GM23338 (cell line): Measurements from ENCODE around the gene MET. TPM values are rescaled to one million over a fixed set of nuclear protein-coding genes. Genes with fewer than 3 reads are reported as not detected.

ENCODE experiments used
- ATAC-seq: fragments of 200-7000 bp; cut with Tn5 transposase; 3 replicates; pipeline ENCODE4 v1.9.1; 2020
- DNase-seq: peaks from one replicate; pipeline ENCODE4 v3.0.0-alpha.2; 2015; ENCODE audit warnings: low spot score
- H2AFZ ChIP-seq: fragments of 200-600 bp; sonication (generic); 2 replicates; pipeline ENCODE4 v1.8.0; 2016; ENCODE audit warnings: antibody characterized with exemption, mild to moderate bottlenecking, moderate library complexity
- H3F3A ChIP-seq: fragments of 200-600 bp; sonication (generic); replicated peaks from 2 replicates; pipeline ENCODE4 v1.8.0; 2017; ENCODE audit warnings: antibody characterized with exemption, mixed run types, low read depth
- H3K27ac ChIP-seq: fragments of 200-600 bp; sonication (generic); 2 replicates; pipeline ENCODE4 v1.6.1; 2016; ENCODE audit warnings: low read depth
- H3K27me3 ChIP-seq: fragments of 200-600 bp; sonication (generic); 2 replicates; pipeline ENCODE4 v1.8.0; 2016; ENCODE audit warnings: mild to moderate bottlenecking, mixed run types, moderate library complexity; ENCODE audit not compliant: insufficient read depth
- H3K36me3 ChIP-seq: fragments of 200-600 bp; sonication (generic); 2 replicates; pipeline ENCODE4 v1.8.0; 2016; ENCODE audit warnings: mild to moderate bottlenecking; ENCODE audit not compliant: insufficient read depth
- H3K4me1 ChIP-seq: fragments of 200-600 bp; sonication (generic); 2 replicates; pipeline ENCODE4 v1.8.0; 2016; ENCODE audit warnings: mild to moderate bottlenecking, moderate library complexity; ENCODE audit not compliant: insufficient read depth
- H3K4me2 ChIP-seq: fragments of 200-600 bp; sonication (generic); 2 replicates; pipeline ENCODE4 v1.7.1; 2017; ENCODE audit warnings: mixed run types
- H3K4me3 ChIP-seq: fragments of 200-600 bp; sonication (generic); 2 replicates; pipeline ENCODE4 v1.6.1; 2016; ENCODE audit warnings: mixed run types
- H3K79me2 ChIP-seq: fragments of 200-600 bp; sonication (generic); replicated peaks from 2 replicates; pipeline ENCODE4 v1.8.0; 2017; ENCODE audit warnings: mild to moderate bottlenecking; ENCODE audit not compliant: insufficient read depth
- H3K9me2 ChIP-seq: fragments of 200-600 bp; sonication (generic); 2 replicates; pipeline ENCODE4 v1.8.0; 2017; ENCODE audit not compliant: insufficient read depth
- H4K20me1 ChIP-seq: fragments of 200-600 bp; sonication (generic); replicated peaks from 2 replicates; pipeline ENCODE4 v1.8.0; 2017; ENCODE audit warnings: mild to moderate bottlenecking; ENCODE audit not compliant: insufficient read depth
- H3K27ac Mint-ChIP-seq: 2 replicates; pipeline ENCODE4 v1.8.0; 2020; ENCODE audit warnings: inconsistent platforms, mild to moderate bottlenecking, moderate library complexity, mixed read lengths
- H3K27me3 Mint-ChIP-seq: 3 replicates; pipeline ENCODE4 v1.8.0; 2022; ENCODE audit warnings: low read depth, mild to moderate bottlenecking, moderate library complexity, mixed read lengths, inconsistent platforms; ENCODE audit not compliant: insufficient read depth, poor library complexity
- H3K36me3 Mint-ChIP-seq: 3 replicates; pipeline ENCODE4 v1.8.0; 2021; ENCODE audit warnings: low read depth, mild to moderate bottlenecking, inconsistent platforms, moderate library complexity, mixed read lengths
- H3K4me1 Mint-ChIP-seq: 3 replicates; pipeline ENCODE4 v1.8.0; 2020; ENCODE audit warnings: mild to moderate bottlenecking, inconsistent platforms, mixed read lengths
- H3K4me3 Mint-ChIP-seq: 3 replicates; pipeline ENCODE4 v1.8.0; 2021; ENCODE audit warnings: moderate library complexity, mild to moderate bottlenecking, inconsistent platforms, mixed read lengths
- H3K9me3 Mint-ChIP-seq: 3 replicates; pipeline ENCODE4 v1.8.0; 2020; ENCODE audit warnings: moderate library complexity, mild to moderate bottlenecking, inconsistent platforms, mixed read lengths
- EZH2 ChIP-seq: fragments of 200-600 bp; sonication (generic); IDR thresholded peaks from one replicate; pipeline ENCODE4 v1.8.0; 2017; ENCODE audit warnings: antibody characterized with exemption, mild to moderate bottlenecking, low read depth; ENCODE audit not compliant: unreplicated experiment
- EZH2phosphoT487 ChIP-seq: fragments of 200-600 bp; sonication (generic); IDR thresholded peaks from one replicate; pipeline ENCODE4 v1.8.1; 2018; ENCODE audit warnings: antibody characterized with exemption; ENCODE audit not compliant: unreplicated experiment
- JUNB ChIP-seq: IDR thresholded peaks from one replicate; pipeline ENCODE4 v1.6.1; 2016; ENCODE audit warnings: antibody characterized with exemption; ENCODE audit not compliant: unreplicated experiment
- NANOG ChIP-seq: IDR thresholded peaks from 2 replicates; pipeline ENCODE4 v1.6.1; 2016; ENCODE audit warnings: antibody characterized with exemption, borderline replicate concordance
- POLR2AphosphoS5 ChIP-seq: IDR thresholded peaks from 2 replicates; pipeline ENCODE4 v1.6.1; 2016; ENCODE audit warnings: antibody characterized with exemption, low read depth
- STAT1 ChIP-seq: IDR thresholded peaks from one replicate; pipeline ENCODE4 v1.6.1; 2016; ENCODE audit warnings: antibody characterized with exemption; ENCODE audit not compliant: unreplicated experiment
- ZNF114 ChIP-seq: fragments of 250-450 bp; sonication (Bioruptor Pico); IDR thresholded peaks from 2 replicates; pipeline ENCODE4 v1.5.0; 2020; ENCODE audit warnings: mild to moderate bottlenecking, moderate library complexity
- ZNF331 ChIP-seq: fragments of 250-450 bp; sonication (Bioruptor Pico); IDR thresholded peaks from 2 replicates; pipeline ENCODE4 v1.5.0; 2020; ENCODE audit warnings: low read depth, mild to moderate bottlenecking, moderate library complexity
- polyA plus RNA-seq: library from polyadenylated mRNA; unstranded; fragments of >200 nt; fragmentation: Nextera tagmentation; extraction: Ambion mirVana; gene quantifications from 2 replicates; pipeline ENCODE4 v1.2.1, GENCODE V29; 2016
- total RNA-seq: library from RNA; depleted of rRNA; stranded (reverse); fragments of >200 nt; shearing (Covaris generic); gene quantifications from 2 replicates; pipeline ENCODE4 v1.2.3, GENCODE V29; 2014
- TF ChIP-seq, protein P1 (sequence below): IDR thresholded peaks from 2 replicates; pipeline ENCODE4 v1.6.1; 2016; ENCODE audit warnings: antibody characterized with exemption
- TF ChIP-seq, protein P2 (sequence below): IDR thresholded peaks from one replicate; pipeline ENCODE4 v1.6.1; 2018; ENCODE audit warnings: antibody characterized with exemption; ENCODE audit not compliant: unreplicated experiment
- TF ChIP-seq, protein P3 (sequence below), 2 experiments: fragments of 200-600 bp in 1 of 2; sonication (generic) in 1 of 2; conservative IDR thresholded peaks; 2 replicates each; pipeline versions ENCODE4 v1.5.1 to v1.6.1; 2016 to 2017; ENCODE audit warnings: antibody characterized with exemption in 2 of 2, low read depth in 2 of 2, mild to moderate bottlenecking in 2 of 2, moderate library complexity in 1 of 2

MET gene
- total and polyA plus RNA-seq, 2 experiments from 2014 or later = 4.8 to 23.1 TPM

DNA sequence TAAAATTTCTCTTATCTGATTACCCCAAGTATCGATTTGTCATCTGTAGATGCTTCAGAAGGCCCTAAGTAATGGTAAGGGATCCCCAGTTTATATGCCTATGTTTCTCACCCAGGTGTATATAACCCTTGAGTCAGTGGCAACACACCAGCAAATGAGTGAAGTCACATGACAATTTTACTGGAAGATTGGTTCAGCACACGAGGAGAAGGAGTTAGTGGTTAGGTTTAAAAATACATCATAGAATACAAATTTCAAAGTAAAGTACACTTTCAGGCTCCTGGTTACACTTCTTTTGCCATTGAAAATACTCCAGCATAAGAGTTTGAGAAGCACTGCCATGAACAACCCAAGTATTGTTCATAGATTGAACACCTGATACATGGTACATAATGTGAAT, 160.7 kb downstream of the MET start (continued):
- TF ChIP-seq, protein P1, sequence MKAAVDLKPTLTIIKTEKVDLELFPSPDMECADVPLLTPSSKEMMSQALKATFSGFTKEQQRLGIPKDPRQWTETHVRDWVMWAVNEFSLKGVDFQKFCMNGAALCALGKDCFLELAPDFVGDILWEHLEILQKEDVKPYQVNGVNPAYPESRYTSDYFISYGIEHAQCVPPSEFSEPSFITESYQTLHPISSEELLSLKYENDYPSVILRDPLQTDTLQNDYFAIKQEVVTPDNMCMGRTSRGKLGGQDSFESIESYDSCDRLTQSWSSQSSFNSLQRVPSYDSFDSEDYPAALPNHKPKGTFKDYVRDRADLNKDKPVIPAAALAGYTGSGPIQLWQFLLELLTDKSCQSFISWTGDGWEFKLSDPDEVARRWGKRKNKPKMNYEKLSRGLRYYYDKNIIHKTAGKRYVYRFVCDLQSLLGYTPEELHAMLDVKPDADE = no peak
- TF ChIP-seq, protein P2, sequence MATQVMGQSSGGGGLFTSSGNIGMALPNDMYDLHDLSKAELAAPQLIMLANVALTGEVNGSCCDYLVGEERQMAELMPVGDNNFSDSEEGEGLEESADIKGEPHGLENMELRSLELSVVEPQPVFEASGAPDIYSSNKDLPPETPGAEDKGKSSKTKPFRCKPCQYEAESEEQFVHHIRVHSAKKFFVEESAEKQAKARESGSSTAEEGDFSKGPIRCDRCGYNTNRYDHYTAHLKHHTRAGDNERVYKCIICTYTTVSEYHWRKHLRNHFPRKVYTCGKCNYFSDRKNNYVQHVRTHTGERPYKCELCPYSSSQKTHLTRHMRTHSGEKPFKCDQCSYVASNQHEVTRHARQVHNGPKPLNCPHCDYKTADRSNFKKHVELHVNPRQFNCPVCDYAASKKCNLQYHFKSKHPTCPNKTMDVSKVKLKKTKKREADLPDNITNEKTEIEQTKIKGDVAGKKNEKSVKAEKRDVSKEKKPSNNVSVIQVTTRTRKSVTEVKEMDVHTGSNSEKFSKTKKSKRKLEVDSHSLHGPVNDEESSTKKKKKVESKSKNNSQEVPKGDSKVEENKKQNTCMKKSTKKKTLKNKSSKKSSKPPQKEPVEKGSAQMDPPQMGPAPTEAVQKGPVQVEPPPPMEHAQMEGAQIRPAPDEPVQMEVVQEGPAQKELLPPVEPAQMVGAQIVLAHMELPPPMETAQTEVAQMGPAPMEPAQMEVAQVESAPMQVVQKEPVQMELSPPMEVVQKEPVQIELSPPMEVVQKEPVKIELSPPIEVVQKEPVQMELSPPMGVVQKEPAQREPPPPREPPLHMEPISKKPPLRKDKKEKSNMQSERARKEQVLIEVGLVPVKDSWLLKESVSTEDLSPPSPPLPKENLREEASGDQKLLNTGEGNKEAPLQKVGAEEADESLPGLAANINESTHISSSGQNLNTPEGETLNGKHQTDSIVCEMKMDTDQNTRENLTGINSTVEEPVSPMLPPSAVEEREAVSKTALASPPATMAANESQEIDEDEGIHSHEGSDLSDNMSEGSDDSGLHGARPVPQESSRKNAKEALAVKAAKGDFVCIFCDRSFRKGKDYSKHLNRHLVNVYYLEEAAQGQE = no peak
- TF ChIP-seq EZH2 = no peak

DNA sequence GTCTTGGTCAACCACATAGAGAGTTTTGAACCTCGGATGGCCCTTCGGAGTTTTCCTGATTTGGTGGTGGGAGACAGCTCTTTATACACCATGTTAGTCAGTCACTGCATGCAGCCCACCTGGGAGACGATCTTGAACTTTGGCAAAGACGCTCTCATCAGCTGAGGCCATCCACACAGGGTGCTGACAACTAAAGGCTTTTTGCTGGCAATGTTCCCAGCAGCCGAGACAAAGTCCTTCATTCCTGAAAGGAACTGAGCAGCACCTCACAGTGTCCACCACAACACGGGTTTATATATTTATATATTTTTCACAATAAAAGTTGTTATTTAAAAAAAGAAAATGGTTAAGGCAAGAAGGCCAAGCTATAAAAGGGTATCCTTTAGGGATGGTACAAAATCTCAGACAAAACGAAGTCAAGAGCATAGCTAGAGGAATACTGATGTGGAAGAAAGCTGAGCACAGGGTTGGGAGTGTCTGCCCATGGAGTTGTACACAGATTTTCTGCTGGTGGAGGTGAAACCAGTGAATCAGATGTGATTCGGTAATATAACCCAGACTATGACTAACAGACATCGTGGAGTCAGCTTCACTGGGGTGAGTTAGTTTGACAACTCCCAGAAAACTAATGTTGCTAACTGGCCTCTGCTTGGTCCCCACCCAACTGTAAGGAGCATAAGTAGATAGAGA, 163.0 kb downstream of the MET start:
- Histone ChIP-seq H3K27me3 (no peaks in the 10 kb centered on the region), H3K4me1 (no peaks in the 10 kb centered on the region), H3K27ac (no peak overlapping the region), H4K20me1 (no peaks in the 10 kb centered on the region), H2AFZ (no peak overlapping the region), H3K4me2 (no peak overlapping the region), H3K36me3 (no peaks in the 10 kb centered on the region), H3K79me2 (no peaks in the 10 kb centered on the region), H3F3A (no peaks in the 10 kb centered on the region), H3K4me3 (no peak overlapping the region), H3K9me2 (no peaks in the 10 kb centered on the region)
- Mint-ChIP-seq H3K27ac (no peak overlapping the region), H3K27me3 (peaks cover 2% of the 10 kb centered on the region), H3K4me3 (no peak overlapping the region), H3K9me3 (no peaks in the 10 kb centered on the region), H3K36me3 (no peaks in the 10 kb centered on the region), H3K4me1 (peaks cover 2% of the 10 kb centered on the region; the same call in 1 of the 3 replicates)
- ATAC-seq (no peak), DNase-seq (no peak)
- TF ChIP-seq NANOG = no peak
- TF ChIP-seq STAT1 = no peak
- TF ChIP-seq, protein P1 = no peak
- TF ChIP-seq POLR2AphosphoS5 = no peak
- TF ChIP-seq, protein P3, sequence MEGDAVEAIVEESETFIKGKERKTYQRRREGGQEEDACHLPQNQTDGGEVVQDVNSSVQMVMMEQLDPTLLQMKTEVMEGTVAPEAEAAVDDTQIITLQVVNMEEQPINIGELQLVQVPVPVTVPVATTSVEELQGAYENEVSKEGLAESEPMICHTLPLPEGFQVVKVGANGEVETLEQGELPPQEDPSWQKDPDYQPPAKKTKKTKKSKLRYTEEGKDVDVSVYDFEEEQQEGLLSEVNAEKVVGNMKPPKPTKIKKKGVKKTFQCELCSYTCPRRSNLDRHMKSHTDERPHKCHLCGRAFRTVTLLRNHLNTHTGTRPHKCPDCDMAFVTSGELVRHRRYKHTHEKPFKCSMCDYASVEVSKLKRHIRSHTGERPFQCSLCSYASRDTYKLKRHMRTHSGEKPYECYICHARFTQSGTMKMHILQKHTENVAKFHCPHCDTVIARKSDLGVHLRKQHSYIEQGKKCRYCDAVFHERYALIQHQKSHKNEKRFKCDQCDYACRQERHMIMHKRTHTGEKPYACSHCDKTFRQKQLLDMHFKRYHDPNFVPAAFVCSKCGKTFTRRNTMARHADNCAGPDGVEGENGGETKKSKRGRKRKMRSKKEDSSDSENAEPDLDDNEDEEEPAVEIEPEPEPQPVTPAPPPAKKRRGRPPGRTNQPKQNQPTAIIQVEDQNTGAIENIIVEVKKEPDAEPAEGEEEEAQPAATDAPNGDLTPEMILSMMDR (conservative IDR thresholded peaks at IDR 0.05; ENCODE audit: low read depth in 2 of 2) = no peak
- TF ChIP-seq EZH2 = no peak
- TF ChIP-seq ZNF331 (CRISPR knock-in tag) = no peak
- TF ChIP-seq ZNF114 (CRISPR knock-in tag) = no peak
- no peak for TF ChIP-seq EZH2phosphoT487
- TF ChIP-seq, protein P2 = no peak
- no peak for TF ChIP-seq JUNB
